GM12873 (cell line): ENCODE data around the gene YIF1B.

Experiments used
- TF ChIP-seq, protein P1 (sequence below): IDR thresholded peaks from 2 replicates; pipeline ENCODE4 v1.5.1; 2012; ENCODE audit warnings: low read depth, mild to moderate bottlenecking, moderate library complexity, low read length, control low read depth; ENCODE audit not compliant: insufficient read depth; ENCODE audit errors: missing control alignments

Gene YIF1B

DNA sequence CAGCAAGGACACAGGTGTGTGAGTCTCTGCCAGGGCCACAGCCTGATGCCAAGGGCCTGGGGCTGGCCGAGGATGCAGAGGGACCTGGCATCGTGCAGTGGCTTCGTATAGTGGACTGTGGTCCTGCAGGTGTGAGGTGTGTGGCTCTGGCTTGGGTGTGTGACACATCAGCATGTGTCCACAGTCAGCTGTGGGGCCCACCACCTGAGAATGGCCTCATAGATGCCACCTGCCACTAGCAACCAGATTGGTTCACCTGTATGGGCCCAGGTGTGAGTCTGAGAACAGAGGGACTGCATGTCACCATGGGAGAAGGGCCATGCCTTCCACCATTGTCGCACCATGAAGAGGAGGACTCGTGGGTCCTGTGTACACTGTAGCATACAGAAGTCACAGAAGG lies 62.0 kb downstream of the YIF1B start:
- TF ChIP-seq, protein P1, sequence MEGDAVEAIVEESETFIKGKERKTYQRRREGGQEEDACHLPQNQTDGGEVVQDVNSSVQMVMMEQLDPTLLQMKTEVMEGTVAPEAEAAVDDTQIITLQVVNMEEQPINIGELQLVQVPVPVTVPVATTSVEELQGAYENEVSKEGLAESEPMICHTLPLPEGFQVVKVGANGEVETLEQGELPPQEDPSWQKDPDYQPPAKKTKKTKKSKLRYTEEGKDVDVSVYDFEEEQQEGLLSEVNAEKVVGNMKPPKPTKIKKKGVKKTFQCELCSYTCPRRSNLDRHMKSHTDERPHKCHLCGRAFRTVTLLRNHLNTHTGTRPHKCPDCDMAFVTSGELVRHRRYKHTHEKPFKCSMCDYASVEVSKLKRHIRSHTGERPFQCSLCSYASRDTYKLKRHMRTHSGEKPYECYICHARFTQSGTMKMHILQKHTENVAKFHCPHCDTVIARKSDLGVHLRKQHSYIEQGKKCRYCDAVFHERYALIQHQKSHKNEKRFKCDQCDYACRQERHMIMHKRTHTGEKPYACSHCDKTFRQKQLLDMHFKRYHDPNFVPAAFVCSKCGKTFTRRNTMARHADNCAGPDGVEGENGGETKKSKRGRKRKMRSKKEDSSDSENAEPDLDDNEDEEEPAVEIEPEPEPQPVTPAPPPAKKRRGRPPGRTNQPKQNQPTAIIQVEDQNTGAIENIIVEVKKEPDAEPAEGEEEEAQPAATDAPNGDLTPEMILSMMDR, result no peak
